Activated CD8-positive, alpha-beta memory T cell treated with anti-CD3 and anti-CD28 coated beads, Interleukin-2, amount 50 U/mL, for 4 hours (primary cell): ENCODE results near the gene CAD.
"Not testable (repeated sequence)": the region's sequence is repeated elsewhere in the genome, so short reads cannot be mapped to it uniquely, and the experiment has no call there.

Experiments used
- DNase-seq: peaks from one replicate; pipeline ENCODE4 v3.0.0-alpha.2; 2020

The CAD gene

GRCh38 chr2:27261241-27261925 is 44.2 kb downstream of the CAD start:
- DNase-seq = no peak

GRCh38 chr2:27261926-27262298 is 44.7 kb downstream of the CAD start:
- no peak for DNase-seq

GRCh38 chr2:27262379-27263286 is 45.5 kb downstream of the CAD start, which contains the start of gene SLC30A3:
TSS of gene SLC30A3 (minus strand) at chr2:27263047. CDS start at chr2:27262906, 141 bp downstream.
- DNase-seq = peak; percentile 74

DNA sequence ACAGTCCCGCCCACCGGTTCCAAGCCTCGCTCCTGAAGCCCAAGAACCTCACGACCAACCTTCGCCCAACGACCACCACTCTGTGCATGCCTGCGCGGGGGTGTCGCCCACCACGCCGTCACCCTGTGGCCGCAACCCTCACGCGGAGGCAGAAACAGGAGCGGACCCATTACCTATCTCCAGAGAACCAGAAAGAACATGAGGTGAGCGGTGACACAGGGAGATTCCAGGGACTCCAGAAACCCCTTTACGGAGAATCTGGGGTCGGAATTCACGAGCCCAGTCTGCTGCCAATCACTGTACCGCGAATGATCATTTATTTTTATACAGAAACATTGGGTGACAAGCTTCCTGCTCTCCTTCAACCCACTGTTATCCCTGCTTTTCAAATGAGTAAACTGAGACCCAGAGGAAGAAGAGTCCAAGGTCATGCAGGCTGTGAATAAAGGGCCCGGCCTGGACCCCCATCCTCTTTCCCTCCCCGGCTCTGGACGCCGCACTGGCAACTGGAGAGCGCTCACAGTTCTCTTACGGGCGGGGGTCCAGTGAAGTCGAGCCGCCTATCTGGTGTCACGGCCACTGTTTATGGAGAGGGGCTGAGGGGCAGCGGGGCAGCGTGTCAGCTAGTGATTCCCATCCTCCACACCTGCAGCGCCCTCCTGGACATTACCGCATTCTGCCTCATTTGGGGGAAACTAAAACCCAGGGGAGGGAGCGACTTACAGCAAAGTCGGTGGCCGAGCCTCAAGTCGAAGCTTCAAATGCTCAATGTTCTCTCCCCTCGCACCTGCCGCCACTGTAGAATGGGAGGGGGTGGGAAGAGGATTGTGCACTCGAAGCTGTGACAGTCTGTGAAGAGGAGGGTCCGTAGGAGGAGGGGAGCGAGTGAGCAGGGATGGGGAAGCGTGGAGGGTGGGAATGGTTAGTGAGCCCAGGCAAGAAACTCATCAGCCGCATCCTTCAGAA is 46.4 kb downstream of the CAD start:
- DNase-seq = no peak

DNA sequence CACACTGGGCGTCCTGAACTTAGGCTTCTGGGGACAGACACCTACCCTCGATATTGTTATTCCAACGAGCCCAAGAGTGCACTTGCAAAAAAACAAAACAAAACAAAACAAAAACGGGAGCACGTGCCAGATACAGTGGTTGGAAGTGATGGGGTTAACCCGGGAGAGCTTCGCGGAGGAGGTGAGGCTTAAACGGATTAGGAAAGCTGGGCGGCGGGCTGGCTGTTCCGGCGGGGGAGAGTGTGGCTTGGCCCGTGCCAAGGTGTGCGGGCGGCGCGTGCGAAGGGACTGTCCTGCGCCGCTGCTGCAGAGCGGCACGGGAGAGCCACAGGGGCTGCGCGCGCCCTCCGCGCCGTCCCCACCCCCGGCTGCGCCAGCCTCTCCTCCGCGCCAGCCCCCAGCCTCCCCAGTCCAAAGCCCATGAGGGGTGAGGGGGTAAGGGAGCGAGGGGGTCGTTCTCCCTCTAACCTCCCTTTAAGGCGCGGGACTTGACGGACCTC is 47.1 kb downstream of the CAD start:
- DNase-seq = peak; percentile 28

GRCh38 chr2:27264753-27265535 is 47.8 kb downstream of the CAD start:
- peak; percentile 71 for DNase-seq

- DNase-seq = no peak
Observed at GRCh38 chr2:27265536-27265870, 48.3 kb downstream of the CAD start.

DNA sequence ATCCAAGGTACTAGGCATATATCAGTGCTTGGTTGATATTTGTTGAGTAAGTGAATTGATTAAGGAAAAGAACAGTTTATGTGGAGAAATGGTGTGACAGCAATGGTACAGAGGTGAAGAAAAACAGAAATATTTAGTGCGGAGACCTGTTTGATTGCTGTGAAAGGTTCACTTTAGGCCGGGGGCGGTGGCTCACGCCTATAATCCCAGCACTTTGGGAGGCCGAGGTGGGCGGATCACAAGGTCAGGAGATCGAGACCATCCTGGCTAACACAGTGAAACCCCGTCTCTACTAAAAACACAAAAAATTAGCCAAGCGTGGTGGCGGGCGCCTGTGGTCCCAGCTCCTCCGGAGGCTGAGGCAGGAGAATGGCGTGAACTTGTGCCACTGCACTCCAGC is 51.1 kb downstream of the CAD start:
- not testable (repeated sequence) for DNase-seq

DNA sequence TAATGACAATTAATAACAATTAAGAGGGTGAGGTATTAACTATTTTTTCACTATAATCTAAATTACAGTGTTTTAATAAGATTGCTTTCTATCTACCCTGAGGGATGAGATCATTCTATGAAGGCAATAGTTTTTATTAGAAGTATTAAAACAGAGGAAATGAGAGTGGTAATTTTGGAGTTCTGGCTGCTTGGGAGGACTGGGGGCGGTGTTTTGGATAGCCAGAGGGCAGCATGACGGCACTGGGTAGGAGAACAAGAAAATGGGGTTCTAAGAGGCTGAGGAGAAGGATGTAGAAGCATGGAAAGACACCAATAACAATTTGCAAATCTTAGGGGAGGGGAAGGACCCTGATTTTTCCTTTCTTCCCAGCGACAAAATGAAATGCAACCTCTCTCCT is 53.0 kb downstream of the CAD start:
- no peak for DNase-seq

DNA sequence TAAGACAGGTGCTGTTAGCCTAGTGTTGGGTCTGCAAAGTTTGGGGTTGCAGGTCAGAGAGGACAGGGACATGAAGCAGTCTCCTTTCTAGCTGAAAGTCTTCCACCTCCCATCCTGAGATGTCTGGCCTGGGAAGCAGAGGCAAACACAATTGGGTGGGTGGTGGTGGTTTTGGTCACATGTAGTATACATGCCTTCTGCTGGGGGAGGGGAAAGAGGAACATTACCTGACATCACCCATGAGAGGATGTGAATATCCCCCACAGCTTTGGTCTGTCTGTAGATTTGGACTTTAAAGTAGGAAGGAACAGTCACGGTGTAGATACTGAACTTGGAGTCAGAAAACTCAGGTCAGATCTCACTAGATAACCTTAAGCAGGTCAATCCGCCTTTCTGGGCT is 53.5 kb downstream of the CAD start:
- no peak for DNase-seq

- no peak for DNase-seq
Observed at GRCh38 chr2:27271631-27272340, 54.6 kb downstream of the CAD start.

- not testable (repeated sequence) for DNase-seq
Observed at GRCh38 chr2:27272537-27273522, 55.7 kb downstream of the CAD start.

DNA sequence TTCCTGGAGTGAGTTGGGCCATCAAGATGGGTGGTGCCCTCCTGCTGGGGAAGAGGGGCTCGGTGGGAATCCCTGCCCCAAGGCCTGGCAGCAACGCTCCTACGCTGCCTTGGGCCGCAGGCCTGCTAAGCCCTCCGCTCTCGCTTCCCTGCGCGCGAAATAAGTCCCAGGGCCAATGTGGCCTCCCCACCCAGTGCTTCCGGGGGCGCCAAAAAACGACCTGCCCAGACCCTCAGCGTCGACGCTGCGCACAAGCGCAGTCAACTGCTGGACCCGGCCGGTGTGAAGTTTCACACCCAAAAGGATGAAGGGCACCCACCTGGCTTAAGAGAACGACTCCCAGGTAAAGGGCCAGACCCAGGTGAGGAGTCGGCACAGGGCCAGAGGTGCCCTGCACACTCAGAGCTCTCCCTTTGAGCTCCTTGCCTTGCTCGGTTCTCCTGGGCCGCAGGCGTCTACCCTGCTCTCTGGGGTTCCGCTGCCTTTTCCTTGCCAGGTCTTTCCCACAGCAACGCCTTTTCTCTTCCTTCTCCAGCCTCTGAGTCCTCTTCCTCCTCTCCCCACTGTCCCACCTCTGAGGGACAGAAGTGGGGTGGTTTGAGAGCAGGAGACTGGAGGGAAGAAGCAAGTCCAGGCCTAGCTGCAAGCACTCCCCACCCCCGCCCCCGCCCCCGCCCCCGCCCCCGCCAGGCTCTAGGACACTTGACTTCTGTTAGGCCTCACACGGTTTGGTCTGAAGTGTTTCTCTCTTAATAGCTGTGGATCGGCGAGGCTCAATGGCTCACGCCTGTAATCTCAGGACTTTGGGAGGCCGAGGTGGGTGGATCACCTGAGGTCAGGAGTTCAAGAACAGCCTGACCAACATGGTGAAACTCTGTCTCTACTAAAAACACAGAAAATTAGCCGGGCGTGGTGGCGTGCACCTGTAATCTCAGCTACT is 58.3 kb downstream of the CAD start, which contains the start of gene DNAJC5G:
DNAJC5G (plus strand) TSS at position 223 of the 940 bp plus-strand sequence. CDS start 1,296 bp downstream, outside the sequence.
- no peak for DNase-seq

DNA sequence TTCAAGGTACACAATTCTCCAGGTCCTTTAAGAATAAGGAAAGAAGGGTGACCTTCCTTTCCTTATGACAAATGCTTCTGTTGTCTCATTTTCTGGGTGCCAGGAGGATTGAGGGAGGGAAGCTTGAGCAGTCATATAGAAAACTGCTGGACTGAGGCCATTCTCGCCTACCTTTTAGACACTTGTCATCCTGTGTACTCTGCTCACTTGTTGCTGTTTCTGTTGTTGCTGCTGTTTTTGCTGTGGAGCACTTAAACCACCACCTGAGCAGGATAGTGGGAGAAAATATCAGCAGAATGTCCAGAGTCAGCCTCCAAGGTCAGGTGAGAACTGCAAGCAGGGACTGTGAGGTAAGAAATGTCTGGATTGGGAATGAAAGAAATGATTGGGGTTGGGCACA is 60.8 kb downstream of the CAD start:
- no peak for DNase-seq

DNA sequence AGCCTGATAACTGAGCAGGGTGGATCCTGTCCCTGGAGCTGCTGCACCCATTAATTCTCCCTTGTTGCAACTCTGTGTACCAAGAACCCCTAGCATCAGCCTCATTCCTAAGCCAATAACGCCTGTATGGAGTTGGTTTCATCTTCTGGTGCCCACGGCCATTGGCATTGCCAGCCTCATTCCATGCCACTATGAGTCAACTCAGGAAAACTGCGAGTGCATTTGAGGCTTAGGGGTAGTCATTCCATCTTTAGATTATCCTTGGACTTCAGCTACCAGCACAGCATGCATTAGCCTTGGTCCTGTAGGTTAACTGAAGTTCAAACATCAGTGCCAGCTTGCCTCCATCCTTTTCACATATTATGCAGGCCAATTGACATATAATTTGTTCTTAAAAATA is 63.7 kb downstream of the CAD start:
- DNase-seq = no peak

DNA sequence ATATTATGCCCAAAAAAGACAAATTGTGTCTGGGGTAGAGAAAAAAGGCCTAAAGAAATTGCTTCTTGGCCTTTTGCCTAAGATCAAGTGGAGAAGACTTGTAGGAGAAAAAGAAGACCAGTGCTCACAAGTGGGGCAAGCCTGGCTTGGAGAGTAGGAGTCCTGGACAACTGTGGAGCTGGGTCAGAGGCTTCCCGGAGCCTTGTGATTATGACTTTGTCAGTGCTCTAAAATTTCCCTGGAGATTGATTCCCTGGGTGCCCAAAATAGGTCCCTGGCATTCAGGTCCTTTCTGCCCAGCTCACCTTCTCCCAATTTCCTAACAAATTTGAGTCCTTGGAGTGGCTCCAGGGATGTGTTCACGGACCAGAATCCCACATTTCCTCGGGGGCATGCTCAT is 64.3 kb downstream of the CAD start:
- DNase-seq = no peak

DNA sequence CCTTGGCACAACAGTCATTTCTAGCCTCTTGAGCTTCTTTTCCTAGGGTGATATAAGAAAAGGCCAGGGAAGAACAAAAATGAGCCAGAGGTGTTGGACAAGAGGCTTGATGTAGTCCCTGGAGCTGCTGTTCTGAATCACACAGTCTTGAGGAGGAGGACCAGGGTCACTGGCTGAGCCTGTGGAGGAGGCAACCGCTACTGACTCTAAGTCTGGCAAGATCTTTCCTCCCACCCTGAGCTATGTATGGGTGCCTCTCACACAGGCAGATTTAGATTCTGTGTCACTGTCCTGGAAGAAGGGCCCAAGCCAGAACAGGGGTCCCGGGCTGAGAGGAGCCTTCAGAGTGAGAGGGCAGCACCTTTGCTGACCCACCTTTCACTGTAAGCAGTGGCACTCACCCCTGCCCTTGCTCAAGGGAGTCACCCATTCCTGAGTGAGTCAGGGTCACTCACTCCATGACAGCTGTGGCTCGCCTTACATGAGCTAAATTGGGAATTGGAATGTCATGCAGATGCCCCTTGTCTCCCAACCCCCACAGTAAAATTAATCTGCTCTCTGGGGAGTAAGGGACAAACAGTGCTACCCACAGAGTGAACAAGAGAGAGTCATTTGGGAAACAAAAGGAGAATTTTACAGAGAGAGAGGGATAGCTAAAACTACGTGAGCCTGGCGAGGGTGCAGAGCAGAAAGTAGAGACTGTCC is 64.8 kb downstream of the CAD start, which contains the start of gene TRIM54:
TRIM54 (plus strand) TSS at position 575 of the 705 bp plus-strand sequence. CDS start 303 bp downstream, outside the sequence.
- no peak for DNase-seq

GRCh38 chr2:27282892-27283291 is 65.7 kb downstream of the CAD start:
- no peak for DNase-seq
